GM13977 (cell line): ENCODE data around the gene ZNF511.

Experiments used
- DNase-seq: peaks from one replicate; pipeline ENCODE4 v3.0.0; 2012; ENCODE audit warnings: low spot score
- CTCF ChIP-seq: IDR thresholded peaks from 2 replicates; pipeline ENCODE4 v1.5.1; 2012; ENCODE audit warnings: mild to moderate bottlenecking, control low read depth; ENCODE audit not compliant: insufficient read depth; ENCODE audit errors: extremely low read depth, missing control alignments
- in situ Hi-C: fragments of 300-500 bp; cut with MboI; formaldehyde crosslinking; loops from one replicate; pipeline ENCODE4 v1.12.0; 2022; ENCODE audit warnings: low sequenced_read_pairs, low pct_unique_long_range_greater_than_20kb, mixed read lengths, inconsistent platforms; ENCODE audit not compliant: unreplicated experiment

Gene ZNF511

GRCh38 chr10:133337370-133337725, 28.6 kb downstream of the ZNF511 start:
- DNase-seq: no peak
- no peak for TF ChIP-seq CTCF
- in situ Hi-C loops: no loop called here

GRCh38 chr10:133338080-133339071, 29.7 kb downstream of the ZNF511 start:
- in situ Hi-C loops: no loop called here
- TF ChIP-seq CTCF: no peak
- no peak for DNase-seq

GRCh38 chr10:133339708-133340380, 31.1 kb downstream of the ZNF511 start:
- DNase-seq: no peak
- in situ Hi-C loops: no loop called here
- no peak for TF ChIP-seq CTCF

- in situ Hi-C loops: no loop called here
- TF ChIP-seq CTCF: no peak
- DNase-seq: no peak
Observed at GRCh38 chr10:133341983-133342382, 33.3 kb downstream of the ZNF511 start.

- TF ChIP-seq CTCF: no peak
- in situ Hi-C loops: no loop called here
- DNase-seq: no peak
Observed at GRCh38 chr10:133342942-133343341, 34.2 kb downstream of the ZNF511 start.

- no peak for TF ChIP-seq CTCF
- in situ Hi-C loops: no loop called here
- DNase-seq: no peak
Observed at GRCh38 chr10:133343558-133343957, 34.8 kb downstream of the ZNF511 start.
